Measurements from ENCODE around the gene RGS7. TPM values are rescaled to one million over a fixed set of nuclear protein-coding genes. Genes with fewer than 3 reads are reported as not detected.

The RGS7 gene
- total RNA-seq, 4 donors from 2014 or later: 0.27 TPM; not detected in 3

- Histone ChIP-seq H3K36me3 (no peaks in the 10 kb centered on the region), H3K27ac (no peak overlapping the region), H3K4me3 (no peak overlapping the region), H3K27me3 (no peaks in the 10 kb centered on the region), H3K4me1 (no peaks in the 10 kb centered on the region), H3K9me3 (no peaks in the 10 kb centered on the region)
- no peak for TF ChIP-seq POLR2A (IDR thresholded peaks at IDR 0.05)
- no peak for TF ChIP-seq CTCF (IDR thresholded peaks at IDR 0.05)
- TF ChIP-seq EP300 (IDR thresholded peaks at IDR 0.05): no peak
- no peak for ATAC-seq
Observed at GRCh38 chr1:241140670-241141069, 216.3 kb downstream of the RGS7 start.

GRCh38 chr1:241139047-241139446 is 218.0 kb downstream of the RGS7 start:
- Histone ChIP-seq H3K4me1 (no peaks in the 10 kb centered on the region), H3K36me3 (no peaks in the 10 kb centered on the region), H3K9me3 (no peaks in the 10 kb centered on the region), H3K27ac (no peak overlapping the region), H3K27me3 (no peaks in the 10 kb centered on the region), H3K4me3 (no peak overlapping the region)
- 60 to 80% methylated on average over 1 of the region's 1 CpG for WGBS, 2 donors (ENCODE audit: low coverage in 1 of 2)
- TF ChIP-seq POLR2A (IDR thresholded peaks at IDR 0.05): no peak
- ATAC-seq: no peak

- no peak for ATAC-seq
- Histone ChIP-seq H3K27me3 (no peaks in the 10 kb centered on the region), H3K9me3 (no peaks in the 10 kb centered on the region), H3K36me3 (no peaks in the 10 kb centered on the region), H3K4me3 (no peak overlapping the region), H3K4me1 (no peaks in the 10 kb centered on the region), H3K27ac (no peak overlapping the region)
- WGBS, 2 donors (ENCODE audit: low coverage in 1 of 2): 66 to 81% methylated on average over 2 to 3 of the region's 4 CpGs
- TF ChIP-seq POLR2A (IDR thresholded peaks at IDR 0.05): no peak
- no peak for TF ChIP-seq POLR2AphosphoS5 (IDR thresholded peaks at IDR 0.05)
- no peak for TF ChIP-seq EP300 (IDR thresholded peaks at IDR 0.05)
- no peak for TF ChIP-seq CTCF (IDR thresholded peaks at IDR 0.05)
Observed at GRCh38 chr1:241138248-241138647, 218.8 kb downstream of the RGS7 start.

GRCh38 chr1:241136389-241136788 is 220.6 kb downstream of the RGS7 start:
- Histone ChIP-seq H3K27ac (no peak overlapping the region), H3K36me3 (no peaks in the 10 kb centered on the region), H3K4me1 (no peaks in the 10 kb centered on the region), H3K27me3 (no peaks in the 10 kb centered on the region), H3K9me3 (no peaks in the 10 kb centered on the region), H3K4me3 (no peak overlapping the region)
- no peak for ATAC-seq
- WGBS, 2 donors (ENCODE audit: low coverage in 1 of 2): 89 to 94% methylated on average over 5 to 6 of the region's 6 CpGs
- TF ChIP-seq EP300 (IDR thresholded peaks at IDR 0.05) (no peak), POLR2A (IDR thresholded peaks at IDR 0.05) (no peak), POLR2AphosphoS5 (IDR thresholded peaks at IDR 0.05) (no peak)

GRCh38 chr1:241131636-241132194 is 225.3 kb downstream of the RGS7 start:
- ATAC-seq: no peak
- no peaks in the 10 kb centered on the region for H3K9me3 ChIP-seq
- no peak overlapping the region for H3K27ac ChIP-seq
- 80 to 81% methylated on average over 5 of the region's 5 CpGs for WGBS, 2 donors (ENCODE audit: low coverage in 1 of 2)
- H3K4me3 ChIP-seq: no peak overlapping the region
- no peaks in the 10 kb centered on the region for H3K36me3 ChIP-seq
- no peaks in the 10 kb centered on the region for H3K4me1 ChIP-seq
- TF ChIP-seq POLR2AphosphoS5 (IDR thresholded peaks at IDR 0.05) (no peak), POLR2A (IDR thresholded peaks at IDR 0.05) (no peak), CTCF (IDR thresholded peaks at IDR 0.05) (no peak), EP300 (IDR thresholded peaks at IDR 0.05) (no peak)
- no peaks in the 10 kb centered on the region for H3K27me3 ChIP-seq

GRCh38 chr1:241130881-241131280 is 226.1 kb downstream of the RGS7 start:
- ATAC-seq: no peak
- H3K36me3 ChIP-seq: no peaks in the 10 kb centered on the region
- H3K4me3 ChIP-seq: no peak overlapping the region
- H3K4me1 ChIP-seq: no peaks in the 10 kb centered on the region
- H3K27ac ChIP-seq: no peak overlapping the region
- no peaks in the 10 kb centered on the region for H3K27me3 ChIP-seq
- TF ChIP-seq EP300 (IDR thresholded peaks at IDR 0.05): no peak
- TF ChIP-seq CTCF (IDR thresholded peaks at IDR 0.05): no peak
- TF ChIP-seq POLR2A (IDR thresholded peaks at IDR 0.05): no peak
- no peak for TF ChIP-seq POLR2AphosphoS5 (IDR thresholded peaks at IDR 0.05)
- H3K9me3 ChIP-seq: no peaks in the 10 kb centered on the region
- 74 to 75% methylated on average over 3 of the region's 3 CpGs for WGBS, 2 donors (ENCODE audit: low coverage in 1 of 2)

Data from gastroesophageal sphincter (tissue), 4 donors.